ENCODE results near the gene SH3YL1. TPM values are rescaled to one million over a fixed set of nuclear protein-coding genes. Genes with fewer than 3 reads are reported as not detected.

Gene SH3YL1
- total and polyA plus RNA-seq, 2 experiments from 2014 or later: 35.6 to 45.8 TPM

DNA sequence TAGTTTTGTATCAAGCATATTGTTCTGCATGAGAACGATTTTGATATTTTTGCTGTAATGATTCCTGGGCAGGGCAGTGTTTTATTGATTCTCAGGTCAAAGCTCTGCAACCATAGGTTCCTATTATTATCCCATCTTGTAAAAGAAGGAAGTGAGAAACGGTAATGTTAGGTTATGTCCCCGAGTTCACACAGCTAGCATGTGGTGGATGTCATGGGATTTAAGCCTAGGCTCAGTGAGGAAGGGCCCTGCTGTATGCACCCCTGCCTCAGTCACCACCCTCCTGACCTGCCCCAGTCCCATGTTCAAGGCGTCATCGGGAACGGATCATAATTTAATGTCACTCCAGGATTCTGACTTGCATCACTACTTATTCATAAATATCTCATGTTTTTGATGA, 11.6 kb upstream of the SH3YL1 start (continued):
- TF ChIP-seq, protein P1, sequence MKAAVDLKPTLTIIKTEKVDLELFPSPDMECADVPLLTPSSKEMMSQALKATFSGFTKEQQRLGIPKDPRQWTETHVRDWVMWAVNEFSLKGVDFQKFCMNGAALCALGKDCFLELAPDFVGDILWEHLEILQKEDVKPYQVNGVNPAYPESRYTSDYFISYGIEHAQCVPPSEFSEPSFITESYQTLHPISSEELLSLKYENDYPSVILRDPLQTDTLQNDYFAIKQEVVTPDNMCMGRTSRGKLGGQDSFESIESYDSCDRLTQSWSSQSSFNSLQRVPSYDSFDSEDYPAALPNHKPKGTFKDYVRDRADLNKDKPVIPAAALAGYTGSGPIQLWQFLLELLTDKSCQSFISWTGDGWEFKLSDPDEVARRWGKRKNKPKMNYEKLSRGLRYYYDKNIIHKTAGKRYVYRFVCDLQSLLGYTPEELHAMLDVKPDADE (IDR thresholded peaks at IDR 0.05): no peak
- TF ChIP-seq CREB1 (CRISPR knock-in tag; IDR thresholded peaks at IDR 0.05; ENCODE audit: low read depth) (no peak), POLR2AphosphoS5 (IDR thresholded peaks at IDR 0.05; ENCODE audit: low read depth) (no peak), STAT1 (IDR thresholded peaks at IDR 0.05; ENCODE audit: unreplicated experiment) (no peak), EZH2 (IDR thresholded peaks at IDR 0.05; ENCODE audit: low read depth, unreplicated experiment) (no peak), NANOG (IDR thresholded peaks at IDR 0.05; ENCODE audit: borderline replicate concordance) (no peak), JUNB (IDR thresholded peaks at IDR 0.05; ENCODE audit: unreplicated experiment) (no peak)

GRCh38 chr2:274503-274902, 10.7 kb upstream of the SH3YL1 start:
- Histone ChIP-seq H3K27ac (ENCODE audit: low read depth) (no peak overlapping the region), H3K9me2 (ENCODE audit: insufficient read depth) (no peaks in the 10 kb centered on the region), H3K36me3 (ENCODE audit: insufficient read depth) (peaks cover 31% of the 10 kb centered on the region), H3F3A (replicated peaks; ENCODE audit: low read depth) (no peaks in the 10 kb centered on the region), H3K27me3 (ENCODE audit: insufficient read depth) (no peaks in the 10 kb centered on the region), H3K4me1 (ENCODE audit: insufficient read depth) (no peaks in the 10 kb centered on the region; the same call in 1 of the 2 replicates), H3K4me3 (no peak overlapping the region), H3K4me2 (no peak overlapping the region), H2AFZ (no peak overlapping the region), H4K20me1 (replicated peaks; ENCODE audit: insufficient read depth) (peaks cover 69% of the 10 kb centered on the region), H3K79me2 (replicated peaks; ENCODE audit: insufficient read depth) (peaks cover 88% of the 10 kb centered on the region)
- peak; percentile 66; the same call in 2 of the 3 replicates for ATAC-seq
- Mint-ChIP-seq H3K27ac (no peak overlapping the region), H3K36me3 (ENCODE audit: low read depth) (peaks cover 45% of the 10 kb centered on the region), H3K4me3 (no peak overlapping the region), H3K27me3 (ENCODE audit: insufficient read depth, low read depth, poor library complexity) (no peaks in the 10 kb centered on the region), H3K4me1 (peaks cover 11% of the 10 kb centered on the region; the same call in 2 of the 3 replicates), H3K9me3 (no peaks in the 10 kb centered on the region)
- DNase-seq (ENCODE audit: low spot score): peak; percentile 26
- TF ChIP-seq JUNB (IDR thresholded peaks at IDR 0.05; ENCODE audit: unreplicated experiment) (no peak), CTCF (conservative IDR thresholded peaks at IDR 0.05; ENCODE audit: low read depth in 2 of 2) (peak; percentile 48 to 57)

GRCh38 chr2:273333-273732, 9.5 kb upstream of the SH3YL1 start:
- Histone ChIP-seq H3K79me2 (replicated peaks; ENCODE audit: insufficient read depth) (peaks cover 97% of the 10 kb centered on the region), H3K4me2 (no peak overlapping the region), H4K20me1 (replicated peaks; ENCODE audit: insufficient read depth) (peaks cover 80% of the 10 kb centered on the region), H2AFZ (no peak overlapping the region), H3K4me3 (no peak overlapping the region), H3K9me2 (ENCODE audit: insufficient read depth) (no peaks in the 10 kb centered on the region), H3K4me1 (ENCODE audit: insufficient read depth) (no peaks in the 10 kb centered on the region; the same call in 1 of the 2 replicates), H3K36me3 (ENCODE audit: insufficient read depth) (peaks cover 22% of the 10 kb centered on the region), H3F3A (replicated peaks; ENCODE audit: low read depth) (no peaks in the 10 kb centered on the region), H3K27me3 (ENCODE audit: insufficient read depth) (no peaks in the 10 kb centered on the region), H3K27ac (ENCODE audit: low read depth) (no peak overlapping the region)
- Mint-ChIP-seq H3K27me3 (ENCODE audit: insufficient read depth, low read depth, poor library complexity) (no peaks in the 10 kb centered on the region), H3K36me3 (ENCODE audit: low read depth) (peaks cover 36% of the 10 kb centered on the region), H3K9me3 (no peaks in the 10 kb centered on the region), H3K27ac (no peak overlapping the region), H3K4me1 (peaks cover 13% of the 10 kb centered on the region), H3K4me3 (no peak overlapping the region)
- DNase-seq (ENCODE audit: low spot score) (no peak), ATAC-seq (no peak)
- TF ChIP-seq STAT1 (IDR thresholded peaks at IDR 0.05; ENCODE audit: unreplicated experiment) (no peak), EZH2phosphoT487 (IDR thresholded peaks at IDR 0.05; ENCODE audit: unreplicated experiment) (no peak), POLR2AphosphoS5 (IDR thresholded peaks at IDR 0.05; ENCODE audit: low read depth) (no peak), EZH2 (IDR thresholded peaks at IDR 0.05; ENCODE audit: low read depth, unreplicated experiment) (no peak), ZNF331 (CRISPR knock-in tag; IDR thresholded peaks at IDR 0.05; ENCODE audit: low read depth) (no peak), ZNF114 (CRISPR knock-in tag; IDR thresholded peaks at IDR 0.05) (no peak), CTCF (conservative IDR thresholded peaks at IDR 0.05; ENCODE audit: low read depth in 2 of 2) (no peak), CREB1 (CRISPR knock-in tag; IDR thresholded peaks at IDR 0.05; ENCODE audit: low read depth) (no peak)
- TF ChIP-seq, protein P1 (IDR thresholded peaks at IDR 0.05): no peak
- TF ChIP-seq, protein P2, sequence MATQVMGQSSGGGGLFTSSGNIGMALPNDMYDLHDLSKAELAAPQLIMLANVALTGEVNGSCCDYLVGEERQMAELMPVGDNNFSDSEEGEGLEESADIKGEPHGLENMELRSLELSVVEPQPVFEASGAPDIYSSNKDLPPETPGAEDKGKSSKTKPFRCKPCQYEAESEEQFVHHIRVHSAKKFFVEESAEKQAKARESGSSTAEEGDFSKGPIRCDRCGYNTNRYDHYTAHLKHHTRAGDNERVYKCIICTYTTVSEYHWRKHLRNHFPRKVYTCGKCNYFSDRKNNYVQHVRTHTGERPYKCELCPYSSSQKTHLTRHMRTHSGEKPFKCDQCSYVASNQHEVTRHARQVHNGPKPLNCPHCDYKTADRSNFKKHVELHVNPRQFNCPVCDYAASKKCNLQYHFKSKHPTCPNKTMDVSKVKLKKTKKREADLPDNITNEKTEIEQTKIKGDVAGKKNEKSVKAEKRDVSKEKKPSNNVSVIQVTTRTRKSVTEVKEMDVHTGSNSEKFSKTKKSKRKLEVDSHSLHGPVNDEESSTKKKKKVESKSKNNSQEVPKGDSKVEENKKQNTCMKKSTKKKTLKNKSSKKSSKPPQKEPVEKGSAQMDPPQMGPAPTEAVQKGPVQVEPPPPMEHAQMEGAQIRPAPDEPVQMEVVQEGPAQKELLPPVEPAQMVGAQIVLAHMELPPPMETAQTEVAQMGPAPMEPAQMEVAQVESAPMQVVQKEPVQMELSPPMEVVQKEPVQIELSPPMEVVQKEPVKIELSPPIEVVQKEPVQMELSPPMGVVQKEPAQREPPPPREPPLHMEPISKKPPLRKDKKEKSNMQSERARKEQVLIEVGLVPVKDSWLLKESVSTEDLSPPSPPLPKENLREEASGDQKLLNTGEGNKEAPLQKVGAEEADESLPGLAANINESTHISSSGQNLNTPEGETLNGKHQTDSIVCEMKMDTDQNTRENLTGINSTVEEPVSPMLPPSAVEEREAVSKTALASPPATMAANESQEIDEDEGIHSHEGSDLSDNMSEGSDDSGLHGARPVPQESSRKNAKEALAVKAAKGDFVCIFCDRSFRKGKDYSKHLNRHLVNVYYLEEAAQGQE (IDR thresholded peaks at IDR 0.05; ENCODE audit: unreplicated experiment): no peak
